Activated CD4-positive, alpha-beta T cell treated with anti-CD3 and anti-CD28 coated beads, Interleukin-2, Interleukin-6, amounts not matched to agents 100 ng/mL and 50 ng/mL, durations not matched to agents 16 hours and 8 hours (primary cell): ENCODE measurements around the gene CRTC1.
"Not testable (repeated sequence)": the region's sequence is repeated elsewhere in the genome, so short reads cannot be mapped to it uniquely, and the experiment has no call there.

Experiments used
- DNase-seq: peaks from one replicate; pipeline ENCODE4 v3.0.0-alpha.2; 2020

The CRTC1 gene

DNA sequence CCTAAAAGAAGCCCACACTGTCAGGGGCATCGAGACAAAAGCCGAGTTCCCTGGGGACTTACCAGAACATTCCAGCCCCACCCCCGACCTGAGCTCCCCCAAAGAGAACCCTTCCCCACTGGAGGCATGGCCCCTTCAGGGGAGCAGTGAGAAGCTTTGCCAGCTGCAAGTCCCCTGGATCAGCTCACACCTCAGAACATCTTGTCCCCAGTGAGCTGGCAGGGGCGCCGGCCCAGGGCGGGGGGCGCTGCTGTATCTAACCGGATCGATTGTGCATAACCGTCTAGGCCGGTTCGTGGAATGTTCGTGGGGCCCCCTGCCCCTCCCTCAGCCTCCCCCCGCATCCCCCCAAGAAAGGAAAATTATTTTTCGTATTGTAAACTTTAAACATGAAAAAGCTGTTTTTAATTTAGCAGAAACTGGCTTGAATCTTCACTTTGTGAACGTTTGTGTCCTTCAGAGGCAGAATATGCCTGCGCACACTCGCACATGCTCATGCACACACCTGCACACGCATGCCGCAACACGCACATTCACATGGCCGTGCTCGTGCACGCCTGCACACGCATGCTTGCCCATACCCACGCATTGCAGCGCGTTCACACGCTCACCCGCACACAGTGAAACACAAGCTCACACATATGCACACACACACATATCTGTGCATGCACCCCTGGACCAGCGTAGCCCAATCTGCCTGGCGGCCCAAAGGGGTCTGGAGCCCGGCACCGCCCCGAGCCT lies 12.0 kb upstream of the CRTC1 start:
- DNase-seq, result no peak

DNA sequence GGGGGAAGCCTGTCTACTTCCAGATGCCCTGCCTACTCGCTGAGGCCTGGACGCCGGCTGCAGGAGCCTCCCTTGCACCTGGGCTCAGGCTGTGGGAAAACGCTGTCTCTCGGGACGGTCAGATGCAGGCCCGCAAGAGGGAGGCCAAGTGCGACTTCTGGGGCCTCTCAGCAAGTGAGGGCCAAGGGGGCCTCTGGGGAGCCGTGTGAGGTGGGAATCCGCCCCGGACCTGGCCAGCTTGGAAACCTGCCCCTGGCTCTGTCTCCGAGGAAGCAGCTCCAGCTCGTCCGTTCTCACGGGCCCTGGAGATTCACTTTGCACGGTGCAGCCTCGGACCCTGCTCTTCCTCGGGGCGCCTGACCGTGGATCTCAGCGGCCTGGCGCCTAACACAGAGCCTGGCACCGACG lies 11.4 kb upstream of the CRTC1 start:
- DNase-seq, result no peak

DNA sequence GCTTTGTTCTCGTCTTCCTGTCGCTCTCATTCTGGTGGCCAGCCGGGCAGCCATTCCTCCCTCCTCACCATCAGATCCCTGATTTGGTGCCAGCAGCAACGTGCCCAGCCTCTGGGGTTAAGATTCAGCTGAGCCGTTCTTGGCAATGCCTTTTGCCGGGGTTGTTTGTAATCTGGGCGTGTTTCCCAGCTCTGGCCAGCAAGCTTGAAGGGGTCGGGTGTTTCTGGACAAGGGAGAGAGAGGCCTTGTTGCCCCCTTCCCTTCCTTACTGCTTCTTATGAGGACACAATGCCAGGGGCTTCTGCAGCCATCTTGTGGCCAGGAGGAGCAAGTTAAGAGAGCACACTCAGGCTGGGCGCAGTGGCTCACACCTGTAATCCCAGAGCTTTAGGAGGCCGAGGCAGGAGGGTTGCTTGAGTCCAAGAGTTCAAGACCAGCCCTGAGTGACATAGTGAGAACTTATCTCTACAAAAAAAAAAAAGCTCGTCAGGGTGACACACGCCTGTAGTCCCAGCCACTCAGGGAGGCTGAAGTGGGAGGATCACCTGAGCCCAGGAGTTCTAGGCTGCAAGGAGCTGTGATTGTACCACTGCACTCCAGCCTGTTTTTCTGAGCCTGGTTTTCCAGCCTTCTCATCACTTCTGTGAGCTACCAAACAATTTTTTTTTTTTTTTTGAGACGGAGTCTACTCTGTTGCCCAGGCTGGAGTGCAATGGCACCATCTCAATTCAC lies 10.7 kb upstream of the CRTC1 start:
- DNase-seq, result no peak

DNA sequence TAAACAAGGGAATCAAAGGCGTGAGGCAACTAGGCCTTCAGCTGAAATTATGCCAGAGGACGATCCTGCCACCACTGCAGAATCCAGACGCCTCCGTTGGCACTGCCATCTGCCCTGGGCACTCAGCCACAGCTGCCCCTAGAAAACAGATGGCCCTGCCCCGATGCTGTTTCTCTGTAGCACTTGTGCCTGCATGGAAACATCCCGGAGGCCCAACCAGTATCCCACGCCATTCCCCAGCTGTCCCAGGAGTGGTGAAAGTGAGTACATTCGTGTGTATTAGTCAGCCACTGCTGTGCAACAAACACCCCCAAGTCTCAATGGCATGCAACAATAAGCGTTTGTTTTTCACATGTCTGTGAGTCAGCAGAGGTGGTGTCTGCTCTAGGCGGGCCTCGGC lies 8.9 kb upstream of the CRTC1 start:
- DNase-seq, result no peak

DNA sequence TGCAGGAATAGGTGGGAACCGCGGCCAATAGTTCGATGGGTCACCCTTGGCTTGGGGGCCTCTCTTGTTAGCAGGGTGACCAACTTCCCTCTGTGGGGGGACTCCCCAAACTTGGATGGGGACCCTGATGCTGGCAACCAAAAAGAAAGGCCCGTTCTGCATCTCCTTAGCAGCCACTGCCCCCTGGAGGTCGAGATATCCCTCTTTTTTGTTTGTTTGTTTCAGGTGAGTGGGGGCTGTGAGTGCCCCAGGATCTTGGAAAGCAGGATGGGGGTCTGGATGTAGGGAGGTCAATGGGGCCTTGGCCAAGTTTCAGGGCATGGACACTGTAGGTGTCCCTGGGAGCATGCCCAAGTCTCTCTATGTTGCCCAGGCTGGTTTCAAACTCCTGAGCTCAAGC lies 7.7 kb upstream of the CRTC1 start:
- peak; percentile 16 for DNase-seq

DNA sequence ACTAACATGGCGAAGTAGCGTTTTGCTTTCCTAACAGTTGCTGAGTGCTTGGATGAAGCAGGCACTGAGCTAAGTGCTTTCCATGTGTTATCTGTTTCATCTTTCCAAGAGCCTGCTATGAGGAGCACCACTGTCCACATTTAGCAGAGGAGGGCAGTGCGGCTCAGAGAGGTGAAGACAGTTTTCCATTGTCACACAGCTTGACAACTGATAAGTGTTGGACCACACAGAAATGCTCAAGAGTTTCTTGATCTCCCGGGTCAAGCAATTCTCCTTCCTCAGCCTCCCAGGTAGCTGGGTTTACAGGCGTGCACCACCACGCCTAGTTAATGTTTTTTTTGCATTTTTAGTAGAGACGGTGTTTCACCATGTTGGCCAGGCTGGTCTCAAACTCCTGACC lies 6.8 kb upstream of the CRTC1 start:
- no peak for DNase-seq

DNA sequence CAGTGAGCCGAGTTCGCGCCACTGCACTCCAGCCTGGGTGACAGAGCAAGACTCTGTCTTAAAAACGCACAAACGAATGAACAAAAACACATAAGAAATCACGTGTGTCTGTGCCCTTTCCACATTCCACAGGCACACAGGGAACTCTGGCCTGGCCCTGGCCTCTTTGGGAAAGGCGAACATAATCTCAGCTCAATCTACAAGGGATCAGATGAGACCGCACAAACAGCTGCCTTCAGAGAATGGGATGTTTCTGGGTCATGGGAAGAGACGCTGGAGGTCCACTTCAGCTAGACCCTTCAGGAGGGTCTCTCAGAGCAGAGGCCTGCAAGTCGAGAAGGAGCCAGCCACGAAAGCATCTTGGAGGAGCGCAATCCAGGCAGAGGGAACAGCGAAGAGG lies 6.3 kb upstream of the CRTC1 start:
- no peak for DNase-seq

DNA sequence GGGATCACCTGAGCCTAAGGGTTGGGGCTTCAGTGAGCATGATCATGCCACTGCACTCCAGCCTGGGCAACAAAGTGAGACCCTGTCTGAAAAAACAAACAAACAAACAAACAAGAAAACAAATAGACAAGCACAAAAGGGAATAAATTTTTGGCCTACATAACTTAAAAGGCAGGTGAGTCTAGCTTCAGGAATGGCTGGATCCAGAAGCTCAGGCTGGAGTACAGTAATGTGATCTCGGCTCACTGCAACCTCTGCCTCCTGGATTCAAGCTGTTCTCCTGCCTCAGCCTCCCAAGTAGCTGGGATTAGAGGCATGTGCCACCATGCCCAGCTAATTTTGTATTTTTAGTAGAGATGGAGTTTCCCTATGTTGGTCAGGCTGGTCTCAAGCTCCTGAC lies 3.3 kb upstream of the CRTC1 start:
- not testable (repeated sequence) for DNase-seq

DNA sequence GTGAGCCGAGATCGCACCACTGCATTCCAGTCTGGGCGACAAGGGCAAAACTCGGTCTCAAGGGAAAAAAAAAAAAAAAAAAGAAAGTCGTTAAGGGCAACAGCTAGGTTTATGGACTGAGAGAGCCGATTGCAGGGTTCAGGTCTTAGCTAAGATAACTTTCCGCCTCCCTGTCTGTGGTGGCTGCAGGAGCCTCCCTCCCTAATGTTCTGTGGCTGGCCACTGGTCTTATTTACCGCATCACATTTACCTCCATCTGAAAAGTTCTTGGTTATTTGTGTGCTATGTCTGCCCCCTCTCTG lies 722 bp upstream of the CRTC1 start:
- DNase-seq, result no peak

DNA sequence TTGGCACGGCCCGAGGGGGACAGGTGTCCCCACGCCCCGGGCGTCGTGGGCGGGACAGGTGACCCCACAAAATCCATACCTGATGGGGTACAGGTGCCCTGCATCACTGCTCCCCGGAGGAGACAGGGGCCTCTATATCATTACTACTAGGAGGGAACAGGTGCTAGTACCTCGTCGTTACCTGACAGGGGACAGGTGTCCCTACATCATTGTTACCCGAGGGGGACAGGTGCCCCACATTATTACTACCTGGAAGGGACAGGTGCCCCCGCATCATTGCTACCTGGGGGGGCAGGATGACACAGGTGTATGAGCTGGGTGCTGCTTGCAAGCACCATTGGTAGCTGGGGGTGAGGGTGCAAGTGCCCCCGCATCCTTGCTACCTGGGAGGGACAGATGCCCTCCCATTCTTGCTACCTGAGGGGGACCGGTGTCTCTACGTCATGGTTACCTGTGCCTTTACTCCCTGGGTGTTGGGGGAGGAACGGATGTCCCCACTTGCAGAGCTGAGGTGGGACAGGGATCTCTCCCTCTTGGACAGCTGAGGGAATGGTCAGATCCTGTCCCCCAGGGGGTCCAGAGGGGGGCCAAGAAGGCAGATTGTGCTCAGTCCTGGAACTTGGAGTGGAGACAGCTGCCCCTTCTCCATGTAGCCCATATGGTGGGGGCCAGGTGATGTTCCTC lies 620 bp downstream of the CRTC1 start:
- no peak for DNase-seq

DNA sequence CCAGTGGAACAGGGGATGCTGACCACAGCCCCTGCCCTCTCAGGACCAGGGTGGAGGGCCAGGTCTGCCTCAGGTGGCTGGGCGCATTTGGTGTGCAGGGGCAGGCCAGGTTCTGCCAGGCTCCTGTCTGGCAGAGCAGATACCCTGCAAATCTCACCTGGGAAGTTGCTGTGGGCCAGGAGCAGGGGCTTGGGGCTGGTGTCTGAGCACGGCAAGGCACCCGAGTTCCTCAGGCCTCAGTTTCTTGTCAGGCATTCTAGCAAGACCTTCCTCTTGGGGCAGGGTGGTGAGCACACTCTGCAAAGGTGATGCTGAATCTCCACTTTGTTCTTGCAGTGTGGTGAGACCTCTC lies 1.1 kb downstream of the CRTC1 start:
- DNase-seq, result no peak

DNA sequence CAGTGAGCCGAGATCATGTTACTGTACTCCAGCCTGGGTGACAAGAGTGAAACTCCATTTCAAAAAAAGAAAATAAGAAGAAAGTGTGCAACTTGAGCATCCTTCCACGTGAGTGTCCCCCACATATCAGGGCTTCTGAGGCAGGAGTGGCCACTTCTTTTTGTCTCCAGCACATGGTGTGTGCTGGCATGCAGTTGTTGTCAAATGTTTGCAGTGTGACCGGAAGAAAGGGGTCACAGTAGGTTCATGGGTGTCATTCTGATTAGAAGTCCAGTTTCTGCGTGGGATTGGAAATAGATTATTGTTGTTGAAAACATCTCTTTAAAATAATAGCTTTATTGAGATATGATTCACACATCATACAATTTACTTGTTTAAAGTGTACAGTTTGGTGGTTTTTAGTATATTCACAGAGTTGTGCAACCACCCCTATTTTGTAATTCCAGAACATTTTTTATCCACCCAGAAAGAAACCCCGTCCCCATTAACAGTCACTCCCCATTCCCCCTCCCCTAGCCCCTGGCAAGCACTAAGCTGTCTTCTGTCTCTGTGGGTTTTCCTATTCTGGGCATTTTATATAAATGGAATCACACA lies 2.2 kb downstream of the CRTC1 start:
- no peak for DNase-seq

DNA sequence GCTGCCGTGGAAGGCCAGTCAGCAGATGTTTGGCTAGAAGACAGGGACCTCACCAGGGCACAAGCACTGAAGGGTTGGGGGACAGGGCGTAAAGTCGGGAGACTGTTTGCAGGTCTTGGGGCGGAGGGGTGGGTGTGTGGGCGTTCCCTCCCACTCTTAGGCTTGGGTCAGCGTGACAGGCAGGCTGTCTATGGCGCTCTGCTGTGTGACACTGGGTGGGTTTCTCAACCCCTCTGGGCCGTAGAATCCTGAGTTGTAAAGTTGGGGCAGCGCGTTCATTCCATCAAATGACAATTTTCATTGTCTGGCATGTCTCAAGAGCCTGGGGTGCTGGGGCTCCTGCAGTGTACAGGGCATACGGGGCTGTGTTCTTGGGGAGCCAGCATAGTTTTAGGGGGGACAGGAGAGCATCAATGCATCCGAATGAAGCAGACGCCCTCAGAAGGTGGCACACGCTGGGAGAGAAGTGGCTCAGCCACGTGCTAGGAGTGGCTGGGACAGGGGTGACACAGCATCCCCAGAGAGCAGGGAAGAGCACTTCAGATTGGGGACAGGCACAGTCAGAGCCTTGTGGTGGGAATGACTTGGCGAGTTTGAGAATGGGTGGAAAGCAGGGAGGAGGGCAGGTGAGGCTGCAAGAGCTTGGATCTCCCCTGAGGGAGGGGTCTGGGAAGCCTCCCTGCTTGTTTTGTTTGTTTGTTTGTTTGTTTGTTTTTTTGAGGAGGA lies 4.4 kb downstream of the CRTC1 start:
- DNase-seq, result no peak

DNA sequence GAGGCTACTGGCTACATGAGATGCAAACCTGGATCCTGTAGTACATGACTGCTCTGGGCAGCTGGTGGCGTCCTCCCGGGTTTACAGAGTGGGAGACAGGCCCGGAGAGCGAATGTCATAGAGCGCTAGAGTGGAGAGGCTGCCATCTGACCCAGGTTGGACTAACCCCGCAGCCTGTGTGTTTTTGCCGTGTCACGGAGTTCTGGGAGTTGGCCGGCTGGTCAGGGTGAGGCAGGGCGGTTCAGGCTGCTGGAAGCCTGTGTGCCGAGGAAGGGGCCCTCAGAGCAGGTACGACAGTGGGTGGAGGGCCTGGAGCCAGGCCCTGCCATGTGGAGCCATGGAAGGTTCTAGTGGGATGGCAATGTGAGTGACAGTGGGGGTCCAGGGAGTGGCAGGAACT lies 12.5 kb downstream of the CRTC1 start:
- no peak for DNase-seq

DNA sequence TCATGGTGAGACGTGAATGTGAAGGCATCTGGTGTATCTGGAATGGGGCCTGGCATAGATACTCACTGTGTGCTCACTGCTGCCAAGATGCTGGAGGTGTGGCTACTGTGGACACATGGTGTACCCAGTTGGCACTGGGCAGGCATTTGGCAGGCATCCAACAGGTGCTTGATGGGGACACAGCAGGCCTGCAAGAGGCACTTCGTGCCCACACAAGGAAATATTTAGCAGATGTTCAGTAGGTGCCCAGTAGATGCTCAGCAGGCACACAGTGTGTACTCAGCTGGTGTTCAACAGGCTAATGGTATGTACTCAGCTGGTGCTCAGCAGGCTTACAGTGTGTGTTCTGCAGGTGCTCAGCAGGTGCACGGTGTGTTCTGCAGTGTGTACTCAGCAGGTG lies 14.2 kb downstream of the CRTC1 start:
- no peak for DNase-seq

DNA sequence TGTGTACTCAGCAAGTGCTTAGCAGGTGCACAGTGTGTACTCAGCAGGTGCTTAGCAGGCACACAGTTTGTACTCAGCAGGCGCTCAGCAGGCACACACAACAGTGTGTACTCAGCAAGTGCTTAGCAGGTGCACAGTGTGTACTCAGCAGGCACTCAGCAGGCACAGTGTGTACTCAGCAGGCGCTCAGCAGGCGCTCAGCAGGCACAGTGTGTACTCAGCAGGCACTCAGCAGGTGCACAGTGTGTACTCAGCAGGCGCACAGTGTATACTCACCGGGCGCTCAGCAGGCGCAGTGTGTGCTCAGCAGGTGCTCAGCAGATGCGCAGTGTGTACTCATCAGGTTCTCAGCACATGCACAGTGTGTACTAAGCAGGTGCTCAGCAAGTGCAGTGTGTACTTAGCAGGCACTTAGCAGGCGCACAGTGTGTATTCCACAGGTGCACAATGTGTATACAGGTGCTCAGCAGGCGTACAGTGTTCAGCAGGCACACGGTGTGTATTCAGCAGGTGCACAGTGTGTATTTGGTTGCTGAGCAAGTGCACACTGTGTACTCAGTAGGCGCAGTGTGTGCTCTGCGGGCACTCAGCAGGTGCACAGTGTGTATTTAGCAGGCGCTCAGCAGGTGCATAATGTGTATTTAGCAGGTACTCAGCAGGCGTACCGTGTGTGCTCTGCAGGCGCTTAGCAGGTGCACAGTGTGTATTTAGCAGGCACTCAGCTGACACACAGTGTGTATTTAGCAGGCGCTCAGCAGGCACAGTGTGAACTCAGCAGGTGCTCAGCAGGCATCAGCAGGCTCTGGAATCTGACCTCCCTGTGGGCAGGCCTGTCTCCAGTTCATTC lies 15.1 kb downstream of the CRTC1 start:
- no peak for DNase-seq

DNA sequence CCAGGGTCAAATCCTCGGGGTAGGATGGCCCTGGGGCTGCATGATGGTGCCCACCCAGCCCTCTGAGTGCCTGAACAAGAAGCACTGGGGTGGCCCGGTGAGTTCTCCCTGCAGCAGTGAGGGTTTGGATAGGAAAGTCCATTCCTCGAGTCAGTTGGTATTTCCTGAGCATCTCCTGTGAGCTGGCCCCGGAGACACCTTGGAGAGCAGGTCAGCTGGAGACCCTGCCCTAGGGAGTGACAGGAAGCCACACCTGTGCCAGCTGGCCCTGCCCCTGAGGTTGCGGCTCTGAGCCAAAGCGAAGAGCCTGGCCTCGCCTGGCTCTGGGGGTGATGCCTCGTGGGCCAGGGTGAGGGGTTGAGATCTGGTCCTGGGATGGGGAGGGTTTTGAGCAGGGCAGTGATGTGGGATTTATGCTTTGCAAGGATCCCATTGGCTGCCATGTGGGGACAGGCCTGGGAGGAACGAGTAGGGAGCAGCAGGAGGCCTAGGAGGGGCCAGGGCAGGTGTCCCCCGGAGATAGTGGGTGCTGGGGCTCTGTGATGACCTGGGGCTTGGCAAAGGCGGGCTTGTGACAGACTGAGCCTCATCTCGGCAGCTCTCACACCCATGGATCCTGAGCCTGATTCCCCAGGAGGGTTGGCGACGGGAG lies 16.0 kb downstream of the CRTC1 start:
- DNase-seq, result no peak

DNA sequence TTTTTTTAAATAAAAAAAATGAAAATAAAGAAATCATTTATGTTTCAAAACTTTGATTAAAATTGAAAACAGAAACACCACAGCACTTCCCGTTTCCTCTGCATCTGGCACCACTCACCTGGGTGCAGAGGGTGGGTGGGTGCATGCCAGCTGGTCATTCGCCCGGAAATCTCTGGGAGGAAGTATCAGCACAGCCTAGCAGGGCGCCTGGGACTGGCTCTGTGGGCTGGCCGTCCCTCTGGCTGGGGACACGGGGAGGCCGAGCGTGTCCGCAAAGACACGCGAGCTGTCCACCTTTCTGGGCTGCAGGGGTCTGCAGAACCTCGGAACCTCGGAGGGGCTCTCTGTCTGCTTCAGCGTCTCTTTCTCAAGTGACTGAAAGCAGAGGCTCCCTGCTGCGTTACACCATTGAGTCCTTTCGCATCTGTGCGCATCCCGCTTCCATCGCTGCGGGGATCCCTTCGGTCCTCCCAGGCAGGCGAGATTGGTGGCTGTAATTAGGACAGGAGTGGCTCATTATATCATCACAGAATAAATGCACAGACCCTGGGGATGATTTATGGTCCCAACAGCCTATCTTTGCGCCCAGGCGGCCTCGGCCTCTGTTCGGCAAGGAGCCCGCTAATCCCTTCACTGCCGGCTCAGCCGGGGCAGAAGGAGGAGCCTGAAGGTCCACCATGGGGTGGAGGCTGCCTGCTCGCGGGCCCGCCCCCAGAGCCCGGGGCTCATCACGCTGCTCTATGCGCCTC lies 17.2 kb downstream of the CRTC1 start:
- DNase-seq, result peak; percentile 71

DNA sequence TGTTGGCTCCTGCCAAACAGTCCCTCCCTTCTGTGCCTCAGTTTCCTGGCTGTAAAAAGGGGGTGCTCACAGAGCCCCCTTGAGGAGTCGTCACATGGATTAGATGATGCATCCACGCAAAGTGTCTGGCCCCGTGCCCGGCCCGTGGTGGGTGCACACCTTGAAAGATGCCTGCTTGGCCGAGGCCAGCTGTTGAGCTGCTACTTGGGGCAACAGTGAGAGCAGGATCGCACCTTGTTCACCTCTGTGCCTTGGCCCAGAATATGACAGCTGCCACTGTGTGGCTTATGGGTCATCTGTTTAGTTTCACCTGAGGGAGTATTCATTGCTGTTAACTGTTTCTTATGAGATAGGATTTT lies 17.7 kb downstream of the CRTC1 start:
- no peak for DNase-seq

DNA sequence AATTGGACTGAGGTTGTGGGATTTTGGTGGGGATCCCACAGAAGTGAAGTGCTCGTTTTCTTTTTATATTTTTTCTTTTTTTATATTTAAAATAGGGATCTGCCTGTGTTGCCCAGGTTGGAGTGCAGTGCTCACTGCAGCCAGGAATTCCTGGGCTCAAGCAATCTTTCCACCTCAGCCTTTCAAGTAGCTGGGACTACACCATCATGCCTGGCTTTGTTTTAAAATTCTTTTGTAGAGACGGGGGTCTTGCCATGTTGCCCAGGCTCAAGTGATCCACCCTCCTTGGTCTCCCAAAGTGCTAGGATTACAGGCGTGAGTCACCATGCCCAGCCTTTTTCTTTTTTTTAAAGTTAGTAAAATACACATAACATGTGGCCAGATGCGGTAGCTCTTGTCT lies 20.6 kb downstream of the CRTC1 start:
- DNase-seq, result no peak

DNA sequence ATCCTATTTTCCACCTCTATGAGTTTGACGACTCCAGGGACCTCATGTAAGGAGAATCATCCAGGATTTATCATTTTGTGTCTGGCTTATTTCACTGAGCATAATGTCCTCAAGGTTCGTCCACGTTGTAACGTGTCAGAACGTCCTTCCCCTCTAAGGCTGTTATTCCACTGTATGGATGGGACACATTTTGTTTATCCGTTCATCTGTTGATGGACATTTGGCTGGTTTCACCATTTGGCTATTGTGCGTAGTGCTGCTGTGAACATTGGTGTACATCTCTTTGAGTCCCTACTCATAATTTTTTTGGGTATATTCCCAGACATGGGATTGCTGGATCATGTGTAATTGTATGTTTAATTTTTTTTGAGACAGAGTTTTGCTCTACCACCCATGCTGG lies 21.5 kb downstream of the CRTC1 start:
- DNase-seq, result no peak
